Measurements from ENCODE around the gene EPN2.

EPN2 gene

DNA sequence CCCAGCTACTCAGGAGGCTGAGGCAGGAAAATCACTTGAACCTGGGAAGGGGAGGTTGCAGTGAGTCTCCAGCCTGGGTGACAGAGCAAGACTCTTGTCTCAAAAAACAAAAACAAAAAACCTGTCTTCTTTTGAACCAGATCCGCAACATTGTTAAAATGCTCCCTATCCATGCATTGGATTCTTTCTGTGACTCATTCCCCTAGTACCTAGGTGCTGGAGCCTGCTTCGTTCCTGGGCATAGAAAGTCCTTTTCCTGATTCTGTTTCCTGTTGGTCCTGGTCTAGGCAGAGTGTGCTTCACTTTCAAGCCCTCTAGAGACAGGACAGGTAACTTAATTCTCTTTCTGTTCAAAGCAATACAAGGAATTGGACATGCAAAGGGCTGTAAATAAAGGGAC lies 5.2 kb downstream of the EPN2 start:
- DNase-seq = no peak

DNA sequence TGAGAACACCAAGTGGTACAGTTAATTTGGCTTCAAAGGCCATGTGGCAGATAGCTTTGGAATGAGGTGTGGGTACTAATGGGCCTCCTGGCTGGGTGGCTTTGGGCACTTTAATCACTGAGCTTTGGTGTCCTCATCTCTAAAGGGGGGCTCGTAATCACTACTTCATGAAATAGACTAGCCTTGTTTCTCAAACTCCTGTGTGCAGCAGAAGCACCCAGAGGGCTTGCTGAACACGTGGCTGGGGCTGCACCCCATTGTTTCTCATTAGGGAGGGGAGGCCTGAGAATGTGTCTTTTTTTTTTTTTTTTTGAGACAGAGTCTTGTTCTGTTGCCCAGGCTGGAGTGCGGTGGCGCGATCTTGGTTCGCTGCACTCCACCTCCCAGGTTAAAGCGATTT lies 5.8 kb downstream of the EPN2 start:
- DNase-seq = no peak

DNA sequence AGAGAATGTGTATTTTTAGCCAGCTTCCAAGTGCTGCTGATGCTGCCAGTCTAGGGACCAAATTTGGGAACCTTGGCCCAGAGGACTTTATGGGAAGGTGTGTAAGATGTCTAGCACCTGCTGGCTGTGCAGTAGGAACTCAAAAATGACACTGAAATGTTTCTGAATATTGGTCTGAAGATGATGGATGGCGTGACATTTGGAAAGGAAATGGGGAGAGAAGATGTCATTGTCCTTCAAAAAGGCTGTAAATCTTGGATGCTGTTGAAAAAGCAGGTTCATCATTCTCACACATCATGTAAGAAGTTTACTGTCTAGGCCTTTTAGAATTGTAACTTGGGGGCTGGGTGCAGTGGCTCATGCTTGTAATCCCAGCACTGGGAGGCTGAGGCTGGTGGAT lies 6.7 kb downstream of the EPN2 start:
- DNase-seq = no peak

DNA sequence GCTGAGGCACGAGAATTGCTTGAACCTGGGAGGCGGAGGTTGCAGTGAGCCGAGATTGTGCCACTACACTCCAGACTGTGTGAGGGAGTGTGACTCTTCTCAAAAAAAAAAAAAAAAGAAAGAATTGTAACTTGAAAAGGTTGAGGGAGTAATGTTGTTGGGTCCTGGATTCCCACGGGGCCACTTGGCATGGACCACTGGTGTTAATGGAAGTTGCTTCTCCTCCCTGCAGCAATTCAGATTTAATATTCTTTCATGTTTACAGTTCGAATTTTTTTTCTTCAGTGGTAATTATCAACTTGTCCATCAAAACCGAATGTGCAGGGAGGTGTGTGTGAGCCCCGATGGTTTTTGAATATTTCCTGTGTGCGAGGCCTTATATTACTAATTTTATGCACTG lies 7.2 kb downstream of the EPN2 start:
- DNase-seq = no peak

DNA sequence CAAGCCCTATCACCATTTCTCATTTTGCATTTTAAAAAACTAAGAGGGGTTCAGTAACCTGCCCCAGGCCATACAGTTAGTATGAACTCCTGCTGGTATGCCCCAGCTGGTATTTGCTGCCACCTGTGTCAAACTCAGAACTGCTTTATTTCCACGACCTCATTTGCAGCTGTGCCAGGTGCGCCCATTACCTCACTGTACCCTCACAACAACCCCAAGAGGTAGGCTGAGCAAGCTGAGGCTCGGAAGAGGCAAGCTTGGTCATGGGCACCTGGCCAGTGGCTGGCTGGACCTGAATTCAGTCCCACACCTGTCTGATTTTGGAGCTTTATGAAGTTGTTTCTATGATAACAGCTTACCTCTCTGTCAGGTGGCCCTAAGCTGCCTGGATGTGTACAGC lies 7.6 kb downstream of the EPN2 start:
- no peak for DNase-seq

GRCh38 chr17:19247473-19247872 lies 10.3 kb downstream of the EPN2 start:
- no peak for DNase-seq

DNA sequence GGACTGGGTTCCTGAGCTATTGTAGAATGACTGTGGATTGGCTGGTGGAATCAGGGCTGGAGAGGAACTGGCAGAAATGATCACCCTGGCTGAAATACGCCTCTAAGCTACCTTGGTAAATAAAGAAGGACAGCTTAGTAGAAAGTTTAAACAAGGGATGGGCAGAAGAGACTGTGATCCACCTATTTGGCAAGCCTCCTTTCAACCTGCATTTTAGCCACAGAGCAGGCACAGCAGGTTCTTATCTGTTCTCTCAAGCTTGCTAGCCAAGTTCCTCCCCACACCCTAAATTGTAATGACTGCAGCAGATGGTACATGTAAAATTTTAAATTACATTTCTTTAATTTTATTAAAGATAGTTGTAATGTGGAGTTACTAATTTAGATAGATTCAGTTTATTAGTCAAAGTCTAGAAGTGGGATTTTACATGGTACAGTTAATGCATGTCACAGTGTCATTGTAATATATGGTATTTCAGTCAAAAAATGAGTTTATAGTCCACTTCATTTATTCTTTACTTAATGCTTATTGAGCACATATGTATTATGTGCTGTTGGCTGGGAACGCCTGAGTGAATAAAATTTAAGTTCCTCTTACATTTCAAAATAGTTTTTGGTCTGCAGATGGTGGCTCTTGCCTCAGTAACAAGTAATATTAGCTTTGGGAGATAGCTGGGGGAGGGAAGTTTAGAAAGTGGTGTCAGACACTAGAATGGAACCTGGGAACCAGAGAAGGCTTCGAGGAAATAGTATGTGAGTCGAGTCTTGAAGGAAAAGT lies 11.2 kb downstream of the EPN2 start:
- DNase-seq = no peak

- no peak for DNase-seq
Measured at GRCh38 chr17:19248928-19249574, 11.9 kb downstream of the EPN2 start.

DNA sequence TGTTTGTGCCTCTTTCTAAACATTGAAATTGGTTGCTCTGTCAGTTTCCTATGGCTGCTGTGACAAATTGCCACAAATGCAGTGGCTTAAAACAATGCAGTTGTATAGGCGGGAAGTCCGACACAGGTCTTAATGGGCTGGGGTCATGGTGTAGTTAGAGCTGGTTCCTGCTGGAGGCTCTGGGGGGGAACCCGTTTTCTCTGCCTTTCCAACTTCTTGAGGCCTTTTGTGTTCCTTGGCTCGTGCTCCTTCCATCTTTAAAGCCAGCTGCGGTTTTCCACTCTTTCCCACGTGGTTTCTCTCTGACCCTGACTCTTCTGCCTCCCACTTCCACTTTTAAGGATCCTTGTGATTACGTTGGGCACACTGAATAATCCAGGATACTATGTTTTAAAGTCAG lies 12.5 kb downstream of the EPN2 start:
- no peak for DNase-seq

DNA sequence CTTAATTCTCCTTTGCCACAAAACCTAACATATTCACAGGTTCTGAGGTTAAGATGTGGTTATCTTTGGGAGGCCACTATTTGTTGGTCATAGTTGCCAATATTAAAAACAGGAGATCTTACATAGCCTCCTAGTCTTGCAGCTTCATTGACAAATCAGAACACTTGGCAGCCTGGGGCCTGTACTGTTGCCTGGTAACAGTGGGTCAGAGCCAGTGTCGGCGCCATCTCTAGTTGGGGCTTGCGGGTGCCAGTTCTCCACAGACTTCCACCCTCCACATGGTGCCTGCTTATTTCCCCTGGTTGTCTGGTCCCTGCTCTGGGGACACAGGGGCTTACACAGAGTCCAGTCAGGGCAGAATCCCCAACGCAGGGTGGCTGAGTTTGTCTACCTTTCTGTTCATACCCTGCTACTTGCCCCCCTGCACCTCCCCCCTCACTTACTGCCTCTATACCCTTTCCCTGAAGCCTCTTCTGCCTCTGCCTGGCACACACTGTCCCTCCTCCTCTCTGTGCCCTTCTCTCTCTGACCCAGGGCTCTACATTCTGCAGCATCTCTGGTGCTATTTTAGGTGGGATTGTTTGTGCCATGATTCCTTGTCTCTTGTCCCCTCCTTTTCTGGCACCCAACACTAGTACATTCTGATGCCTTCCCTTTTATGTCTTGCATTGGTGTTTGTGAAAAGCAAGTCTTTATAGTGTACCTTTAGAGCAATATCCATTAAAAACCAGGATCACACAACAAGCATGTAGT lies 13.4 kb downstream of the EPN2 start:
- DNase-seq = no peak

GRCh38 chr17:19253112-19253511 lies 15.9 kb downstream of the EPN2 start:
- no peak for DNase-seq

- no peak for DNase-seq
Measured at GRCh38 chr17:19254651-19255050, 17.5 kb downstream of the EPN2 start.

DNA sequence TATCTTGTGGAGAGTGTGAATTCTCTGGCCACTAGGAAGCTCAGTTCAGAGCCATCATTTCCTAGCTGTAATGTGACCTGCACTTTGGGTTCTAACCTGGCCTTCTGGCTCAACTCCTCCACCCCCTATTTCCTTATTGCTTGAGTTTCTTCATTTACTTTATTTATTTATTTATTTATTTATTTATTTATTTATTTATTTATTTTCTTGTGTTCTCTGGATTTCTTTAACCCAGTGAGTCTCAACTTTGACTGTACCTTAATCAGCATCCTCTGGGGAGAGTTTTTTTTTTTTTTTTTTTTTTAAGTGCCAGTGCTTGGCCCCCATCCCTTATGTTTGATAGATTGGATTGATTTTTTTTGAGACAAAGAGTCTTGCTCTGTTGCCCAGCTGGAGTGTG lies 18.1 kb downstream of the EPN2 start:
- no peak for DNase-seq

GRCh38 chr17:19258371-19258770 lies 21.2 kb downstream of the EPN2 start:
- no peak for DNase-seq

DNA sequence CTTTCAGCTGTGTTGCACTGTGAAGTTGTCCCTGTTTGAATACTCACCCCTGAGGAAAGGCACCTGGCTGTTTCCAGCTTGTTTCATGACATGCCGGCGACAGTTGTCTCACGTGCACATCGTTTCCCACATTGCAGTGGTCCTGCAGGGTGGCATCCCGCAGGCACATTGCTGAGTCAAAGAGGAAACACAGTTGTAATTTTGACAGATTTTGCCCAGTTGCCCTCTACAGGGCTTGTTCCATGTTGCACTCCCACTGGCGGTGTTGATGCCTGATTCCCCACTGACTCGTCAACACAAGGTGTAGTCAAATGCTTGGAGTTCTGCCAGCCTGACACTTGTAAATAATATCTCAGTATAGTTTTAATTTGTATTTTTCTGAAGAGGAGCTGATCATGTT lies 23.8 kb downstream of the EPN2 start:
- DNase-seq = no peak

GRCh38 chr17:19261426-19261825 lies 24.3 kb downstream of the EPN2 start:
- no peak for DNase-seq

GRCh38 chr17:19262650-19263631 lies 25.8 kb downstream of the EPN2 start:
- DNase-seq = no peak

- no peak for DNase-seq
Measured at GRCh38 chr17:19263641-19264051, 26.5 kb downstream of the EPN2 start.

GRCh38 chr17:19264268-19264667 lies 27.1 kb downstream of the EPN2 start:
- DNase-seq = no peak

DNA sequence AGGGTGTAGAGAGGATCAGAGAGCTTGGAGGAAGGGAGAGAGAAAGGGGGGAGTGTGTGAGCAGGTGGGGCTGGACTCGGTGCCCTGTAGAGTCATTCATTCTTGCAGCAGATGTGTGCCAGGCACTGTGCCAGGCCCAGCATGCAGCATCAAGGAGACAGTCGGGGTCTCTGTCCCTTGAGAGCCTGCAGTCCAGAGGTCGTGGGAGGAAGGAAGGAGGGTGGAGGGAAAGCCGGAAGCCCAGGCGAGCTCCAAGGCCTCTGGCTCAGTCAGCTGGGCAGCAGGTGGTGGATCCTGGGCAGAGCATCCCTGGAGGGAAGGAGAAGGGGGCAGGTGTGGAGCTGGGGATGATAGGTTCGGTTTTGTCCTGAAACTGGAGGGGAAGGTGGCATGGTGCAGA lies 27.5 kb downstream of the EPN2 start:
- DNase-seq = no peak

DNA sequence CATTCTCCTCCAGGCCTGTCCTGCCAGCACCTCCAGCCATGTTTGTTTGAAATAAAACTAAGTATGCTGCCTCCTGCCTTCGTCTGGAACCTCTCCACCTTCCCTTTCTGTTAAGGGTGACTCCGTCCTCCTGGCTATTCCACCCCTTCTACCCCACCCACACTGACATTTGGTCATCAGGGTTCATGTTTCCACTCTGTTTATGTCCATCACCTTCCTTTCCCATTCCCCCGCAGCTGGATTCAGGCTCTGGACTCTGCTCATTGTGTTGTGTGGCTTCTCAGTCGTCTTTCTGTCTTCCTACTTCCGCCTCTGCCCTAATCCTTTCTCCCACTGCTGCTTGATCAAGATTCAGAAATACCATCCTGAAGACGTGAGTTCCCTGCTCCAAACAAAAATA lies 28.6 kb downstream of the EPN2 start:
- DNase-seq = no peak

GRCh38 chr17:19268611-19269010 lies 31.4 kb downstream of the EPN2 start:
- DNase-seq = no peak

GRCh38 chr17:19269106-19269505 lies 31.9 kb downstream of the EPN2 start:
- no peak for DNase-seq

Measured in activated CD8-positive, alpha-beta memory T cell treated with anti-CD3 and anti-CD28 coated beads for 24 hours (primary cell).